PC-3 (cell line): ENCODE measurements around the gene MARCHF11. TPM values are rescaled to one million over a fixed set of nuclear protein-coding genes. Genes with fewer than 3 reads are reported as not detected.

ENCODE experiments used
- ATAC-seq: fragments of 200-7000 bp; cut with Tn5 transposase; 2 replicates; pipeline ENCODE4 v1.9.1; 2020; ENCODE audit warnings: mild to moderate bottlenecking, moderate library complexity
- Bru-seq: library from RNA; stranded (reverse); fragments of 400-500 nt; gene quantifications from one replicate; lab custom pipeline; 2021; lab: Mats Ljungman, UMichigan
- BruChase-seq, 2 experiments: library from RNA; stranded (reverse); fragments of 400-500 nt; gene quantifications; one replicate each; lab custom pipeline; 2021; lab: Mats Ljungman, UMichigan
- BruUV-seq: library from RNA; stranded (reverse); fragments of 400-500 nt; replicated peaks from 2 replicates; lab custom pipeline; 2021; lab: Mats Ljungman, UMichigan
- CTCF ChIA-PET: fragments of 300-600 bp; sonication (Branson Sonifier 250); formaldehyde crosslinking; loops from one replicate; lab custom pipeline; 2022; ENCODE audit warnings: antibody characterized with exemption; lab: Charles Lee
- POLR2A ChIA-PET: fragments of 300-600 bp; sonication (Branson Sonifier 250); formaldehyde crosslinking; loops from one replicate; lab custom pipeline; 2022; ENCODE audit warnings: antibody characterized with exemption; ENCODE audit not compliant: unreplicated experiment; lab: Charles Lee
- DNase-seq: peaks from one replicate; pipeline ENCODE4 v3.0.0-alpha.2; 2015
- H2AFZ ChIP-seq: fragments of 300-600 bp; sonication (generic); 2 replicates; pipeline ENCODE4 v1.6.0; 2016; ENCODE audit warnings: antibody characterized with exemption, low read length
- H3F3A ChIP-seq: fragments of 300-600 bp; sonication (generic); one replicate; pipeline ENCODE4 v1.6.0; 2017; ENCODE audit warnings: antibody characterized with exemption, low read length, control low read depth, mild to moderate bottlenecking; ENCODE audit not compliant: unreplicated experiment
- H3K27ac ChIP-seq: fragments of 300-600 bp; sonication (generic); 2 replicates; pipeline ENCODE4 v1.5.1; 2016; ENCODE audit warnings: mild to moderate bottlenecking, low read length
- H3K27me3 ChIP-seq: fragments of 300-600 bp; sonication (generic); 2 replicates; pipeline ENCODE4 v1.6.1; 2016; ENCODE audit warnings: low read length, mixed read lengths
- H3K36me3 ChIP-seq: fragments of 300-600 bp; sonication (generic); 2 replicates; pipeline ENCODE4 v1.6.1; 2016; ENCODE audit warnings: low read depth, mixed run types, low read length, mixed read lengths
- H3K4me1 ChIP-seq: fragments of 300-600 bp; sonication (generic); 2 replicates; pipeline ENCODE4 v1.5.1; 2016; ENCODE audit warnings: low read length; ENCODE audit not compliant: insufficient read depth
- H3K4me2 ChIP-seq: fragments of 300-600 bp; sonication (generic); 2 replicates; pipeline ENCODE4 v1.6.0; 2016; ENCODE audit warnings: low read length
- H3K4me3 ChIP-seq: fragments of 300-600 bp; sonication (generic); 2 replicates; pipeline ENCODE4 v1.5.1; 2016; ENCODE audit warnings: mild to moderate bottlenecking, low read length, mixed read lengths
- H3K79me2 ChIP-seq: fragments of 300-600 bp; sonication (generic); 2 replicates; pipeline ENCODE4 v1.6.1; 2017; ENCODE audit warnings: low read length, mixed read lengths
- H3K9ac ChIP-seq: fragments of 300-600 bp; sonication (generic); 2 replicates; pipeline ENCODE4 v1.6.0; 2016; ENCODE audit warnings: mild to moderate bottlenecking, low read length
- H3K9me2 ChIP-seq: fragments of 300-600 bp; sonication (generic); replicated peaks from 2 replicates; pipeline ENCODE4 v1.6.1; 2016; ENCODE audit warnings: mixed run types, low read length, mixed read lengths
- H3K9me3 ChIP-seq: fragments of 300-600 bp; sonication (generic); 2 replicates; pipeline ENCODE4 v1.6.1; 2016; ENCODE audit warnings: low read length, mixed read lengths
- H4K20me1 ChIP-seq: fragments of 300-600 bp; sonication (generic); 2 replicates; pipeline ENCODE4 v1.6.1; 2016; ENCODE audit warnings: low read length, mixed read lengths
- CTCF ChIP-seq: fragments of 300-600 bp; sonication (generic); conservative IDR thresholded peaks from 2 replicates; pipeline ENCODE4 v1.5.1; 2017; ENCODE audit warnings: antibody characterized with exemption, low read depth, mild to moderate bottlenecking, low read length
- EZH2 ChIP-seq: fragments of 300-600 bp; sonication (generic); IDR thresholded peaks from one replicate; pipeline ENCODE4 v1.6.1; 2017; ENCODE audit warnings: antibody characterized with exemption, mild to moderate bottlenecking, low read length; ENCODE audit not compliant: unreplicated experiment
- EZH2phosphoT487 ChIP-seq: fragments of 300-600 bp; sonication (generic); IDR thresholded peaks from 2 replicates; pipeline ENCODE4 v1.6.1; 2018; ENCODE audit warnings: mild to moderate bottlenecking, antibody characterized with exemption, low read length, borderline replicate concordance
- intact Hi-C: fragments of 100-400 bp; cut with micrococcal nuclease; formaldehyde crosslinking; loops from 2 replicates; pipeline ENCODE4 v1.9.0; 2023
- long read RNA-seq: library from polyadenylated mRNA; unstranded; transcript quantifications from one replicate; pipeline ENCODE4 v2.0.0, GENCODE V29; 2021; ENCODE audit not compliant: unreplicated experiment
- total RNA-seq: library from RNA; depleted of rRNA; stranded (reverse); fragments of >200 nt; gene quantifications from 2 replicates; pipeline ENCODE4 v1.2.3, GENCODE V29; 2014; rRNA removed

MARCHF11 gene, protein sequence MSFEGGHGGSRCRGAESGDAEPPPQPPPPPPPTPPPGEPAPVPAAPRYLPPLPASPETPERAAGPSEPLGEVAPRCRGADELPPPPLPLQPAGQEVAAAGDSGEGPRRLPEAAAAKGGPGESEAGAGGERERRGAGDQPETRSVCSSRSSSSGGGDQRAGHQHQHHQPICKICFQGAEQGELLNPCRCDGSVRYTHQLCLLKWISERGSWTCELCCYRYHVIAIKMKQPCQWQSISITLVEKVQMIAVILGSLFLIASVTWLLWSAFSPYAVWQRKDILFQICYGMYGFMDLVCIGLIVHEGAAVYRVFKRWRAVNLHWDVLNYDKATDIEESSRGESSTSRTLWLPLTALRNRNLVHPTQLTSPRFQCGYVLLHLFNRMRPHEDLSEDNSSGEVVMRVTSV
- not detected in 2 replicates for total RNA-seq
- percentile 1 among the genes with signal in this experiment for Bru-seq, nascent RNA
- percentile 1 among the genes with signal in this experiment for BruChase-seq, experiment 1, labeled RNA remaining after a 6-hour chase
- BruChase-seq, experiment 2, labeled RNA remaining after a 2-hour chase: percentile 1 among the genes with signal in this experiment
- long read RNA-seq: 0 reads

DNA sequence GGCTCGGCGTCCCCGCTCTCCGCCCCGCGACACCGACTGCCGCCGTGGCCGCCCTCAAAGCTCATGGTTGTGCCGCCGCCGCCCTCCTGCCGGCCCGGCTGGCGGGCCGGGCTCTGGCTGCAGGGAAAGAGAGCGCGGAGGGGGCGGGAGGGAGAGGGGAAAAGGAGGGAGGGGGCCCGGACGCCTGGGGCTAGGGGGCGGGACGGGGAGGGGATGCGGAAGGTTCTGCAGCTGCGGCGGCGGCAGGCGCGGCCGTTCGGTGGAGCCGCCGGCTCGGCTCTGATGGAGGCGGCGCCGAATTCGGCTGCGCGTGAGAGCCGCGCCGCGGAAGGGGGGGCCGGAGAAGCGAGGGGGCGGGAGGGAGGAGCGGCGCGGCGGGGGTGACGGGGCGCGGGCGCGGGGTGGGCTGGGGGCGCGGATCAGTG is at the start of gene MARCHF11:
TSS of gene MARCHF11 (minus strand) at position 281 of the 425 bp plus-strand sequence. CDS start at position 65, 216 bp downstream.
- Histone ChIP-seq H3K79me2 (no peaks in the 10 kb centered on the region), H3K36me3 (no peaks in the 10 kb centered on the region), H3K9me2 (no peaks in the 10 kb centered on the region), H3K4me2 (no peak within 1 kb of the TSS), H2AFZ (no peak within 1 kb of the TSS), H3F3A (no peaks in the 10 kb centered on the region), H3K27me3 (peaks cover 43% of the 10 kb centered on the region), H3K4me1 (no peaks in the 10 kb centered on the region), H3K9me3 (no peaks in the 10 kb centered on the region), H3K9ac (no peak within 1 kb of the TSS), H3K4me3 (no peak within 1 kb of the TSS), H3K27ac (no peak within 1 kb of the TSS), H4K20me1 (no peaks in the 10 kb centered on the region)
- CTCF ChIA-PET: no interaction called here
- BruUV-seq: no TSS peak
- DNase-seq: no peak
- POLR2A ChIA-PET: no interaction called here
- TF ChIP-seq EZH2 (no peak), CTCF (no peak), EZH2phosphoT487 (no peak)
- no peak for ATAC-seq
- intact Hi-C loops: no loop called here

GRCh38 chr5:16225927-16226326 is 46.3 kb upstream of the MARCHF11 start:
- ATAC-seq (no peak), DNase-seq (no peak)
- H3K79me2 ChIP-seq: no peaks in the 10 kb centered on the region
- no peaks in the 10 kb centered on the region for H3K9me3 ChIP-seq
- no peak overlapping the region for H3K9ac ChIP-seq
- intact Hi-C loops: no loop called here
- no peak overlapping the region for H3K4me3 ChIP-seq
- TF ChIP-seq EZH2phosphoT487 (no peak), EZH2 (no peak), CTCF (no peak)
- no peaks in the 10 kb centered on the region for H3F3A ChIP-seq
- peaks cover 19% of the 10 kb centered on the region for H3K27me3 ChIP-seq
- H4K20me1 ChIP-seq: no peaks in the 10 kb centered on the region
- no peaks in the 10 kb centered on the region for H3K4me1 ChIP-seq
- BruUV-seq: no TSS peak
- H3K27ac ChIP-seq: no peak overlapping the region
- CTCF ChIA-PET: no interaction called here
- no peaks in the 10 kb centered on the region for H3K9me2 ChIP-seq
- POLR2A ChIA-PET: no interaction called here
- H3K4me2 ChIP-seq: no peak overlapping the region
- H3K36me3 ChIP-seq: no peaks in the 10 kb centered on the region
- no peak overlapping the region for H2AFZ ChIP-seq

- Histone ChIP-seq H3K27ac (no peak overlapping the region), H4K20me1 (no peaks in the 10 kb centered on the region), H3F3A (no peaks in the 10 kb centered on the region), H3K36me3 (no peaks in the 10 kb centered on the region), H3K9me3 (no peaks in the 10 kb centered on the region), H3K27me3 (no peaks in the 10 kb centered on the region), H3K4me3 (no peak overlapping the region), H2AFZ (no peak overlapping the region), H3K79me2 (no peaks in the 10 kb centered on the region), H3K4me1 (no peaks in the 10 kb centered on the region), H3K4me2 (no peak overlapping the region), H3K9ac (no peak overlapping the region), H3K9me2 (no peaks in the 10 kb centered on the region)
- TF ChIP-seq EZH2phosphoT487: no peak
- TF ChIP-seq EZH2: no peak
- TF ChIP-seq CTCF: no peak
- ATAC-seq: no peak
- BruUV-seq: no TSS peak
- ChIA-PET POLR2A (no interaction called here), CTCF (no interaction called here)
- intact Hi-C loops: no loop called here
- DNase-seq: no peak
These were observed 12.7 kb upstream of the MARCHF11 start for GRCh38 chr5:16192311-16192710.
